NCI-H2196 (cell line): ENCODE data around the gene C1QTNF12.
A peak's percentile ranks its signal among the peaks of the same experiment; 100 is the strongest.

Experiments
- DNase-seq: peaks from one replicate; lab custom pipeline; 2025; ENCODE audit not compliant: unreplicated experiment; lab: John Stamatoyannopoulos, UW

The C1QTNF12 gene

DNA sequence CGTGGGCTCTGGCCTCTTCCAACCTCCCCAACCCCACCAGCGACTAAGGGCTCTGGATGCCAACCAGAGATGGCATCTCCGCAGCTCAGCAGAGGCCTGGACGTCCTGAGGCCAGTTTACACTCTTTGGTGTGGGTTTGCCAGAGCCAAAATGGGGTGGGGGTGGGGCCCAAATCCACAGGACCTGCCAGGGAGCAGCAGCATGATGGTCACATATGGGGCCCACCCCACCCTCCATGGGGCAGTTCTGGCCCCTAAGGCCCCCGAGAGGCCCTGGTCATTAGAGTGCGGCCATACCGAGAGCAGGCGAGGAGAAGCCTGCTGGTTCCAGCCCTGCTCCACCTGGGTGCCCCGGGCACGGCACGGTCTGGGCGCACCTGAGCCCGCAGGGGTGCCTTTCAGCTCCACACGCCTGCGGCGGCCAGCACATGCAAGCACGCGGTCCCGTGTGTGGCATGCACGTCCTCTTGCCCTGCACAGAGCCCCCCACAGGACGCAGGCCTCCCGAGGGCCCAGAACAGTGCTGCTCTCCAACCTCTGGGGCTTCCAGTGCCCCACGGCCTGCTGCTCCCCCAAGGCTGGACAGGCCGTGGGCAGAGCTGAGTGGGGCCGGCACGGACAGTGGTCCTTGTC lies 4.8 kb downstream of the C1QTNF12 start:
- DNase-seq = no peak

- DNase-seq = no peak
Observed at GRCh38 chr1:1240822-1241587, 5.5 kb downstream of the C1QTNF12 start.

DNA sequence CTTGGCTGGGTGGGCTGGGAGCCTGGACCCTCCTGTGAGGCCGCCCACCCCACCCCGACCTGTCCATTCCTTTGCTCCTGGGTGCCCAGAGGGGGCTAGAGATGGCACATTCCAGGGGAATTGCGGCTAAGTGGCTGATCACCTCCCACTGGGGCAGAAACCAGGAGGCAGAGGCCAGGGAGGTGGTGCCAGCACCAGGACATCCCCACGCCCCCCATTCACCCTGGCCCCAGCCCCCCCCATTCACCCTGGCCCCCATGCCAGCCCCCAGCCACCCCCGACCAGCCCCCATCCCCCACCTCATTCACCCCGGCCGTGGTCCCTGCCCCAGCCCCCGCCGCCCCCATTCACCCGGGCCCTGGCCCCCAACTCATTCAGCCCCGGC lies 6.2 kb downstream of the C1QTNF12 start:
- no peak for DNase-seq

DNA sequence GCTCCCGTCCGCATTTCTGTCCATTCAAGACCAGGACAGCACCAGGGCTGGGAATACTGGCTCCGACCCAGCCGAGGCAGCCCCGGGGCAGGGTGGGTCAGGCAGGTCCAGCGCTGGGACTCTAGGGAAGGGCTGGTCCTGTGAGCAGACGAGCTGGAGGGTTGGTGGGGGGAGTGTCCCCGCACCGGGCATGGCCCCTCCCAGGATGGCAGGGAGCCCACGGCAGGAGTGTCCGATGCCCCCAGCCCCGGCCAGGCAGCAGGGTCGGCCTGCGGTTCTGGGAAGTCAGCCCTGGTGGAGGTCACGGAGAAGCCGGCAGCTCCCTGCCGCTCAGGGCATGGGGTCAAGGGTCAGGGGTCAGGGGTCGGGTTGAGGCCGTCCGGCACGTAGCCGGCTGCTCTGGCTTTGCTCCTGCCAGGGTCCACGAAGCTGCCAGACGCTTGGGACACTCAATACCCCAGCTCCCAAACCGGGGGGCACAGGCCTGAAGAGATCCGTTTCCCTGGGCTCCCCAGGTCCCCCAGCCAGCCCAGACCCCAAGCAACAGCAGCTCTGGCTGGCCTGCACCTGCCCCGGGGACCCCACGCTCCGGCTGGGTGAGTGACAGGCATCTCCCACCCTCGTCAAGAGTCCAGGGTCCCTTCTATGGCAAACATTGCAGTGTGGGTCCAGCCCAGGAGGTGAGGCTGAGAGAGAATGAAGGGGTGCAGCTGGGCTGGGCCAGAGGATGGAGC lies 6.7 kb downstream of the C1QTNF12 start:
- no peak for DNase-seq

- no peak for DNase-seq
Observed at GRCh38 chr1:1239227-1239613, 7.3 kb downstream of the C1QTNF12 start.

DNA sequence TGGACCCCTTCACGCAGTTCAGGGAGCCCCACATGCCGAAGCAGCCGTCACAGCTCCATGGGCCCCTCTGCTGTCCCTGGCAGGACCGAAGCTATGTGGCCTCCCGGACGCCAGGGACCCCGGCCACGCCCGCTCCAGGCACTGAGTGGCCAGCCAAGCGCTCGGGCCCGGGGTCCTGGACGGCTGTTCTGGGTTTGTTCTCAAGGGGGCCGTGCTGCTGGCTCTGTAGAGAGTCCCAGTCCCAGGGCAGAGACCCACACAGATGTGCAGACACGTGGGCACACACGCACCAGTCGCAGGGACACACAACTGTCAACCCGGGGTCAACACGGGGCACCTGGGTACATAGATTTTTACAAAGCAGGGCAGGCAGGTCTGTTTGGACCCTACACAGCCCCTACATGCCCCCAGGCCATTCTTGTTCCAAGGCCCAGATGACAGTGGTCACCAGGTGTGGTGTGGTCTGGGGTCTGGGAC lies 7.8 kb downstream of the C1QTNF12 start:
- DNase-seq = no peak

GRCh38 chr1:1237874-1238701 lies 8.4 kb downstream of the C1QTNF12 start:
- no peak for DNase-seq

- no peak for DNase-seq
Observed at GRCh38 chr1:1236945-1237873, 9.3 kb downstream of the C1QTNF12 start.

- no peak for DNase-seq
Observed at GRCh38 chr1:1236176-1236763, 10.3 kb downstream of the C1QTNF12 start.

DNA sequence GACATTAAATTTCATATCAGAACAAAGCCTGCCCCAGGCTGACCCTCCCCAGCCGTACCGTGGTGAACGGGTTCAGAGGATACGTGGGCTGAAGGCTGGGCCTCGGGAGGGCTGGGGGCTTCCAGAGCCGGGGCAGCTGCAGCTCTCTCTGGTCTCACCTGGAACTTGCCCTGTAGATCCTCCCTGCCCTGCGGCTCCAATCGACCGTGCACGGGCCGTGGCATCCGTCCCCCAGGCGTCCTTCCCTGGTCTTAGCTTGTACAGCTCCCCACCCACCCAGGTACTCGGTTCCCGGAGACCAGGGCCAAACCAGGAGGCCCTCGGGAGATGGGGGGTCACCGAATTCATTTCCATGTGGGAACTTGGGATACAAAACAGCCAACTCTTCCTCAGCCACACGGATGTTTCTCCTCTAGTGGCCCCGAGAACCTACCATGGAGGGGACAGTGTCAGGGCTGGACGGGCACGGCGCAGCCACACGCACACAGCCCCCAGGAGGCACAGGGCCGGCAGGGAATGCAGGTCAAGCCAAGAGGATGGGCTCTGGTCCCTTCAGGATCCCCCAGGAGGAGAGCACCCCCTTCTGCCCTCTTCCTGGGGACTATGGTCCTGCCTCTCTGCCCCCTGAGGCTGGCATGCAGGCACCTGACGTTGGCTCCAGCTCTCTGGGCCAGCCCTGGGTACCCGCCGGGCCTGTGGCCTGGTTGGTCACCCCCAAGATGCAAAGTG lies 11.3 kb downstream of the C1QTNF12 start:
- DNase-seq = no peak

DNA sequence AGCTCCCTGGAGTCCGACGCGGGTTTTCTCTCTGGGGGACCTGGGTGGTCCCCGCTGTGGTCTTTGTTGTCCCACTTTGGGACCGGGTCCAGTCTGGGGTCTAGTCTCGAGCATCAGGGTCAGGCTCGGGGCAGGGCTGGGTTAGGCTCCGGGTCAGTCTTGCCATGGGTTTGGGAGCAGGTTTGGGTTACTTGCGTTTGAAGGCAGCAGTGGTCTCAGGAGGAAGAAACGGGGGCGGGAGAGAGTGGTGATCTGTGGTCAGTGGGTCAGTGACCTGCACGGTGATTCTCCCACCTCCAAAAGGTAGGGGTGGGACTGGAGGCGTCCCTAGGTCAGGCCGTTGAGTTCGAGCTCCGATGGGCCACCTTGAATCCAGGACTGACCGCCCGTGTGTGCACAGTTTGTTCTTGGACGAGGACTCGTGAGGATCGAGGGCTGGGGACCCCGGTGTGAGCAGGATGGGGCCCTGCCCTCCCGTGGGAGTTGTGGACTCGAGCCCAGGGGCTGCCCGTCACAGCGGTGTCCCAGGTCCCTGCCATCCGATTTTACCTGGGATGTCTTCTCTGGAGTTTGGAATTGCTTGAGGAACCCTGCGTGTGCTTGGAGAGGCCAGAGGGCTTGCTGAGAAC lies 12.2 kb downstream of the C1QTNF12 start:
- no peak for DNase-seq

DNA sequence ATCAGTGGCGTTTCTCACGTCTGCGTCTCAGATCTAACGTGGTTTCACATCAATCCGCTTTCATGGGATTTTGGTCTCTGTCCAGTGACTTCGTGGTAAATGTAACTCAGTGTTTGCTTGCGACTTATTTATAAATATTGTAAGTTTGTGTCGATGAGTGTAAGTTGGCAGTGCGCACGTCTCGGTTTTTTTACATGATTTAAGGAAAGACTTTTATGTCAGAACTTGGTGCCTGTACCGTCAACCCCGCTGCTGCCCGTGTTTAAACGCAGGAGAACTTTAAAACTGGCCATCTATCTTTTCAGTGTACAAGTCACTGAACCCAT lies 13.0 kb downstream of the C1QTNF12 start:
- no peak for DNase-seq

- DNase-seq = no peak
Observed at GRCh38 chr1:1232796-1233566, 13.5 kb downstream of the C1QTNF12 start.

DNA sequence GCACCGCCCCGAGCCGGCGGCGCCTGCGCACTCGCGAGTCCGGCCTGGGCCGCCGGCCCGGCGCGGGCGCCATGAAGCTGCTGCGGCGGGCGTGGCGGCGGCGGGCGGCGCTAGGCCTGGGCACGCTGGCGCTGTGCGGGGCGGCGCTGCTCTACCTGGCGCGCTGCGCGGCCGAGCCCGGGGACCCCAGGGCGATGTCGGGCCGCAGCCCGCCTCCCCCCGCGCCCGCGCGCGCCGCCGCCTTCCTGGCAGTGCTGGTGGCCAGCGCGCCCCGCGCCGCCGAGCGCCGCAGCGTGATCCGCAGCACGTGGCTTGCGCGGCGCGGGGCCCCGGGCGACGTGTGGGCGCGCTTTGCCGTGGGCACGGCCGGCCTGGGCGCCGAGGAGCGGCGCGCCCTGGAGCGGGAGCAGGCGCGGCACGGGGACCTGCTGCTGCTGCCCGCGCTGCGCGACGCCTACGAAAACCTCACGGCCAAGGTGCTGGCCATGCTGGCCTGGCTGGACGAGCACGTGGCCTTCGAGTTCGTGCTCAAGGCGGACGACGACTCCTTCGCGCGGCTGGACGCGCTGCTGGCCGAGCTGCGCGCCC lies 14.2 kb downstream of the C1QTNF12 start, which contains the start of gene B3GALT6:
TSS of gene B3GALT6 (plus strand) at position 30 of the 588 bp plus-strand sequence. CDS start at position 72, 42 bp downstream.
- no peak for DNase-seq

DNA sequence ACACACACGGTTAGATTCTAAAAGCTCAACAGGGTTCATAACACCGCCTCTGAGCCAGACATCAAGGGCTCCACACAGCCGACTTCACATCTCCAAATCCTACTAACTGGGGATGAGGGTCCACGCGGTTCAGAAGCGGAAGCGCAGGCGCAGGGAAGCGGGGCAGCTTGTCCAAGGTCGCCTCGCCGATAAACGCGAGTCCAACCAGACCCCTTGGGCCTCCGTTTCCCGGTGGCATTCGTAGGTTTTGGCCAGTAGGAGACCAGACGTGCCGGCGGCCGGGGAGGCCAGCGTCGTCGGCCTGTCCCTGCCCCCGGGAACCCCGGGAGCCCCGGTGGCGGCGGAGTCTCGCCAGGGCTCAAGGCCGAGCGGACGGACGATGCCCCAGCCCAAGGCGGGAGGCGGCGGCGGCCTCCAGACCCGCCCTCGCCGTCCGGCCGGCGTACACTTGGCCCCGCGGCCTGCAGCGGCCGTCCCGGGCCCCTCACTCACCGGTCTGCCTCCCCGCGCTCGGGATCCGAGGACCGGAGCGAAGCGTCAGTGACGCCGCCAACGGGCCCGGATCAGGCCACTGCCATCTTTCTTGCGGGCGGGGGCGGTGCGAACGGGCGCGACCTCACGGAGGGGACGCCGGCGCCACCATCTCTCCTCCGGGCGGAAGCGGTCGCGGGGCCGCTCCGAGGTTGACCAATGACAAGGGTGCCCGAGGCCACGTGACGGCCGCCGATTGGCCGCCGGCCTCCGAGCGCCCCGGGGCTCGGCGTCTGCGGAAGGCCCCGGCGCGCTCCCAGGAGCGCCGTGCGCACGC lies 14.9 kb downstream of the C1QTNF12 start, which contains the start of gene SDF4:
TSS of gene SDF4 (minus strand) at position 602 of the 808 bp plus-strand sequence. CDS start 3,229 bp downstream, outside the sequence.
- peak; percentile 97 for DNase-seq

- DNase-seq = peak; percentile 26
Observed at GRCh38 chr1:1230656-1231399, 15.7 kb downstream of the C1QTNF12 start.
